H1 (cell line): ENCODE data around the gene CCNC. TPM values are rescaled to one million over a fixed set of nuclear protein-coding genes. Genes with fewer than 3 reads are reported as not detected.

ENCODE experiments used
- ATF3 ChIP-seq: IDR thresholded peaks from 2 replicates; pipeline ENCODE4 v1.6.1; 2011; ENCODE audit warnings: low read depth, mild to moderate bottlenecking, low read length; ENCODE audit not compliant: insufficient read depth
- BRCA1 ChIP-seq: IDR thresholded peaks from 2 replicates; pipeline ENCODE4 v1.6.1; 2012; ENCODE audit warnings: low read depth, low read length, improper control_type of control experiment
- CHD2 ChIP-seq: IDR thresholded peaks from 2 replicates; pipeline ENCODE4 v1.6.1; 2012; ENCODE audit warnings: low read length, improper control_type of control experiment
- EZH2 ChIP-seq: fragments of 200-600 bp; sonication (generic); IDR thresholded peaks from 2 replicates; pipeline ENCODE4 v1.7.1; 2012; ENCODE audit warnings: low read depth, mild to moderate bottlenecking, moderate library complexity, low read length, inconsistent platforms; ENCODE audit not compliant: severe bottlenecking
- PHF8 ChIP-seq: fragments of 200-600 bp; sonication (generic); conservative IDR thresholded peaks from 2 replicates; pipeline ENCODE4 v1.7.1; 2012; ENCODE audit warnings: low read depth, mild to moderate bottlenecking, inconsistent platforms, low read length, moderate library complexity
- SIN3A ChIP-seq, 2 experiments: IDR thresholded peaks in 1 of 2; conservative IDR thresholded peaks in 1 of 2; 2 replicates each; pipeline ENCODE4 v1.6.1; 2011 to 2012; ENCODE audit warnings: low read length in 2 of 2, improper control_type of control experiment in 1 of 2, low read depth in 1 of 2, mild to moderate bottlenecking in 1 of 2
- SIX5 ChIP-seq: IDR thresholded peaks from 2 replicates; pipeline ENCODE4 v1.6.1; 2011; ENCODE audit warnings: mild to moderate bottlenecking, low read depth, low read length
- SP2 ChIP-seq: IDR thresholded peaks from 2 replicates; pipeline ENCODE4 v1.6.1; 2012; ENCODE audit warnings: mild to moderate bottlenecking, low read length, inconsistent platforms
- SP4 ChIP-seq: IDR thresholded peaks from 2 replicates; pipeline ENCODE4 v1.6.1; 2012; ENCODE audit warnings: low read length, inconsistent platforms
- TBP ChIP-seq: IDR thresholded peaks from 2 replicates; pipeline ENCODE4 v1.6.1; 2011; ENCODE audit warnings: low read depth, low read length, improper control_type of control experiment
- TEAD4 ChIP-seq: IDR thresholded peaks from 2 replicates; pipeline ENCODE4 v1.6.1; 2012; ENCODE audit warnings: low read depth, low read length, inconsistent platforms, mixed read lengths
- polyA plus RNA-seq, 7 experiments: library from polyadenylated mRNA; depleted of rRNA in 3 of 7; stranded (reverse) in 5 of 7; unstranded in 2 of 7; fragments of >200 nt in 5 of 7; fragments of 200-250 nt in 2 of 7; gene quantifications; 1 replicate in 5 of 7; 2 replicates in 1 of 7; 4 replicates in 1 of 7; pipeline versions ENCODE4 v1.2.1 to v1.2.3, GENCODE V29; 2011 to 2013; ENCODE audit warnings: missing spikeins in 2 of 7, mixed read lengths in 2 of 7
- total RNA-seq: library from RNA; stranded (reverse); fragmentation: NEBNext Ultra II Directional; extraction: Animal tissue kit (Norgen Biotek cat#: 25700); gene quantifications from 2 replicates; pipeline ENCODE4 v1.2.1, GENCODE V29; 2021
- TF ChIP-seq, protein P1 (sequence below): fragments of 300-600 bp; sonication (generic); IDR thresholded peaks from 2 replicates; pipeline ENCODE4 v1.7.1; 2012; ENCODE audit warnings: low read length, moderate library complexity, mild to moderate bottlenecking, inconsistent platforms; ENCODE audit not compliant: insufficient replicate concordance

CCNC gene
- total and polyA plus RNA-seq, 2 of the 8 experiments (the other 6 are each of a cell fraction or from before 2014, with no cell fraction given) = 45.4 to 107 TPM

DNA sequence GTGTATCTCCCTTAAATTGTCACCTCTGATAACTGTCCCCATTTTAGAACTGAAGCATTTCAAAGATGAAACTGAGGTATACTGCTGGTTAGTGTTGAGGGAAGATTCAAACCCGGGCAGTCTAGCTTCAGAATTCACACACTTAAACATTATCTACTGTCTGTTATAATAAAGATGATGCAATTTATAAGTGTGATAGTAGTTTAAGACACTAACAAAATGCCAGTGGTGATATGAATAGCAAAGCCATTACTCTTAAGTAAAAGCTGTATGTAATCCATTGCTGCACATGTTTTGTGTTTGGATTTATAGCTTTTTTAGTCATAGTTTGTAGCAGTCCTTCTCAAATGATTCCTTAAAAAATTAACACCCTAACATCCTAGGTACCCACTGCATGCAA lies 73.0 kb downstream of the CCNC start (continued):
- TF ChIP-seq, protein P1, sequence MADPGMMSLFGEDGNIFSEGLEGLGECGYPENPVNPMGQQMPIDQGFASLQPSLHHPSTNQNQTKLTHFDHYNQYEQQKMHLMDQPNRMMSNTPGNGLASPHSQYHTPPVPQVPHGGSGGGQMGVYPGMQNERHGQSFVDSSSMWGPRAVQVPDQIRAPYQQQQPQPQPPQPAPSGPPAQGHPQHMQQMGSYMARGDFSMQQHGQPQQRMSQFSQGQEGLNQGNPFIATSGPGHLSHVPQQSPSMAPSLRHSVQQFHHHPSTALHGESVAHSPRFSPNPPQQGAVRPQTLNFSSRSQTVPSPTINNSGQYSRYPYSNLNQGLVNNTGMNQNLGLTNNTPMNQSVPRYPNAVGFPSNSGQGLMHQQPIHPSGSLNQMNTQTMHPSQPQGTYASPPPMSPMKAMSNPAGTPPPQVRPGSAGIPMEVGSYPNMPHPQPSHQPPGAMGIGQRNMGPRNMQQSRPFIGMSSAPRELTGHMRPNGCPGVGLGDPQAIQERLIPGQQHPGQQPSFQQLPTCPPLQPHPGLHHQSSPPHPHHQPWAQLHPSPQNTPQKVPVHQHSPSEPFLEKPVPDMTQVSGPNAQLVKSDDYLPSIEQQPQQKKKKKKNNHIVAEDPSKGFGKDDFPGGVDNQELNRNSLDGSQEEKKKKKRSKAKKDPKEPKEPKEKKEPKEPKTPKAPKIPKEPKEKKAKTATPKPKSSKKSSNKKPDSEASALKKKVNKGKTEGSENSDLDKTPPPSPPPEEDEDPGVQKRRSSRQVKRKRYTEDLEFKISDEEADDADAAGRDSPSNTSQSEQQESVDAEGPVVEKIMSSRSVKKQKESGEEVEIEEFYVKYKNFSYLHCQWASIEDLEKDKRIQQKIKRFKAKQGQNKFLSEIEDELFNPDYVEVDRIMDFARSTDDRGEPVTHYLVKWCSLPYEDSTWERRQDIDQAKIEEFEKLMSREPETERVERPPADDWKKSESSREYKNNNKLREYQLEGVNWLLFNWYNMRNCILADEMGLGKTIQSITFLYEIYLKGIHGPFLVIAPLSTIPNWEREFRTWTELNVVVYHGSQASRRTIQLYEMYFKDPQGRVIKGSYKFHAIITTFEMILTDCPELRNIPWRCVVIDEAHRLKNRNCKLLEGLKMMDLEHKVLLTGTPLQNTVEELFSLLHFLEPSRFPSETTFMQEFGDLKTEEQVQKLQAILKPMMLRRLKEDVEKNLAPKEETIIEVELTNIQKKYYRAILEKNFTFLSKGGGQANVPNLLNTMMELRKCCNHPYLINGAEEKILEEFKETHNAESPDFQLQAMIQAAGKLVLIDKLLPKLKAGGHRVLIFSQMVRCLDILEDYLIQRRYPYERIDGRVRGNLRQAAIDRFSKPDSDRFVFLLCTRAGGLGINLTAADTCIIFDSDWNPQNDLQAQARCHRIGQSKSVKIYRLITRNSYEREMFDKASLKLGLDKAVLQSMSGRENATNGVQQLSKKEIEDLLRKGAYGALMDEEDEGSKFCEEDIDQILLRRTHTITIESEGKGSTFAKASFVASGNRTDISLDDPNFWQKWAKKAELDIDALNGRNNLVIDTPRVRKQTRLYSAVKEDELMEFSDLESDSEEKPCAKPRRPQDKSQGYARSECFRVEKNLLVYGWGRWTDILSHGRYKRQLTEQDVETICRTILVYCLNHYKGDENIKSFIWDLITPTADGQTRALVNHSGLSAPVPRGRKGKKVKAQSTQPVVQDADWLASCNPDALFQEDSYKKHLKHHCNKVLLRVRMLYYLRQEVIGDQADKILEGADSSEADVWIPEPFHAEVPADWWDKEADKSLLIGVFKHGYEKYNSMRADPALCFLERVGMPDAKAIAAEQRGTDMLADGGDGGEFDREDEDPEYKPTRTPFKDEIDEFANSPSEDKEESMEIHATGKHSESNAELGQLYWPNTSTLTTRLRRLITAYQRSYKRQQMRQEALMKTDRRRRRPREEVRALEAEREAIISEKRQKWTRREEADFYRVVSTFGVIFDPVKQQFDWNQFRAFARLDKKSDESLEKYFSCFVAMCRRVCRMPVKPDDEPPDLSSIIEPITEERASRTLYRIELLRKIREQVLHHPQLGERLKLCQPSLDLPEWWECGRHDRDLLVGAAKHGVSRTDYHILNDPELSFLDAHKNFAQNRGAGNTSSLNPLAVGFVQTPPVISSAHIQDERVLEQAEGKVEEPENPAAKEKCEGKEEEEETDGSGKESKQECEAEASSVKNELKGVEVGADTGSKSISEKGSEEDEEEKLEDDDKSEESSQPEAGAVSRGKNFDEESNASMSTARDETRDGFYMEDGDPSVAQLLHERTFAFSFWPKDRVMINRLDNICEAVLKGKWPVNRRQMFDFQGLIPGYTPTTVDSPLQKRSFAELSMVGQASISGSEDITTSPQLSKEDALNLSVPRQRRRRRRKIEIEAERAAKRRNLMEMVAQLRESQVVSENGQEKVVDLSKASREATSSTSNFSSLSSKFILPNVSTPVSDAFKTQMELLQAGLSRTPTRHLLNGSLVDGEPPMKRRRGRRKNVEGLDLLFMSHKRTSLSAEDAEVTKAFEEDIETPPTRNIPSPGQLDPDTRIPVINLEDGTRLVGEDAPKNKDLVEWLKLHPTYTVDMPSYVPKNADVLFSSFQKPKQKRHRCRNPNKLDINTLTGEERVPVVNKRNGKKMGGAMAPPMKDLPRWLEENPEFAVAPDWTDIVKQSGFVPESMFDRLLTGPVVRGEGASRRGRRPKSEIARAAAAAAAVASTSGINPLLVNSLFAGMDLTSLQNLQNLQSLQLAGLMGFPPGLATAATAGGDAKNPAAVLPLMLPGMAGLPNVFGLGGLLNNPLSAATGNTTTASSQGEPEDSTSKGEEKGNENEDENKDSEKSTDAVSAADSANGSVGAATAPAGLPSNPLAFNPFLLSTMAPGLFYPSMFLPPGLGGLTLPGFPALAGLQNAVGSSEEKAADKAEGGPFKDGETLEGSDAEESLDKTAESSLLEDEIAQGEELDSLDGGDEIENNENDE = no peak
- TF ChIP-seq SIN3A (conservative IDR thresholded peaks at IDR 0.05 in 1 of 2, IDR thresholded peaks at IDR 0.05 in 1 of 2; ENCODE audit: low read depth in 1 of 2, low read length in 2 of 2) (no peak), CHD2 (no peak), EZH2 (no peak), TBP (no peak), PHF8 (no peak), BRCA1 (no peak), SP4 (no peak), TEAD4 (no peak), SIX5 (no peak), SP2 (no peak), ATF3 (no peak)
